ENCODE data around the gene WWOX. TPM values are rescaled to one million over a fixed set of nuclear protein-coding genes. Genes with fewer than 3 reads are reported as not detected.

Gene WWOX
- total and polyA plus RNA-seq, 4 donors: 5.4 to 61.5 (median 18.4) TPM

DNA sequence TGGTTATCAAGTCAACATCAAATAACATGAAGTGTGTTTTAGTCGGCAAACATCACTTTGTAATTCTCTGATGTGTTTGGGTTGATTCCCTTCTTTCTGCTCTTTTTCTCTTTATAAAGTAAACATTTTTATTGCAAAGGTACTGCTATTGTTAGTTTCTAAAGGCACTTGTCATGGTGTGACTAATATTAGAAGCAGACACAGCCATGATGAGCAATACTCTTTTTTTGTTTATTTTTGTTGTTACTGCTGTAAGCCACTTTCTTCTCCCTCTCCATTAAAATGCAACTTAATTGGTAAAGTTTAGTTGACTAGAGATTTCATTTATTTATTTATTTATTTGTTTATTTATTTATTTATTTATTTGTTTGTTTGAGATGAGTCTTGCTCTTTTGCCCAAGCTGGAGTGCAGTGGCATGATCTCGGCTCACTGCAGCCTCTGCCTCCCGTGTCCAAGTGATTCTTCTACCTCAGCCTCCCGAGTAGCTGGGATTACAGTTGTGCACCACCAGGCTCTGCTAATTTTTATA lies 424.7 kb downstream of the WWOX start:
- H3K36me3 ChIP-seq (ENCODE audit: control insufficient read depth in 4 of 4, insufficient read depth in 4 of 4, low read length in 4 of 4): no peaks in the 10 kb centered on the region
- 91 to 94% methylated on average over 4 of the region's 4 CpGs for WGBS, 2 donors
- H3K27ac ChIP-seq (ENCODE audit: low read depth in 1 of 2, low read length in 1 of 2): no peak overlapping the region
- H3K9me3 ChIP-seq (ENCODE audit: control insufficient read depth in 4 of 4, insufficient read depth in 3 of 4, low read length in 3 of 4): no peaks in the 10 kb centered on the region
- no peaks in the 10 kb centered on the region for H3K27me3 ChIP-seq (ENCODE audit: control insufficient read depth in 3 of 3, insufficient read depth in 3 of 3, low read length in 2 of 3)
- H3K4me3 ChIP-seq: no peak overlapping the region
- DNase-seq (no peak), ATAC-seq (ENCODE audit: insufficient read depth, low FRiP score) (no peak)
- no peak overlapping the region for H3K9ac ChIP-seq (ENCODE audit: insufficient read depth in 1 of 2, low read length in 2 of 2)
- TF ChIP-seq CTCF (IDR thresholded peaks at IDR 0.05; ENCODE audit: control extremely low read depth, extremely low read depth): no peak
- peaks cover 0 to 3% (median 2%) of the 10 kb centered on the region in 5 donors for H3K4me1 ChIP-seq (ENCODE audit: control insufficient read depth in 5 of 5, insufficient read depth in 5 of 5, low read length in 5 of 5)

- Histone ChIP-seq H3K9me3 (ENCODE audit: control insufficient read depth in 4 of 4, insufficient read depth in 3 of 4, low read length in 3 of 4) (no peaks in the 10 kb centered on the region), H3K36me3 (ENCODE audit: control insufficient read depth in 4 of 4, insufficient read depth in 4 of 4, low read length in 4 of 4) (no peaks in the 10 kb centered on the region), H3K27ac (ENCODE audit: low read depth in 1 of 2, low read length in 1 of 2) (no peak overlapping the region), H3K9ac (ENCODE audit: insufficient read depth in 1 of 2, low read length in 2 of 2) (no peak overlapping the region), H3K4me1 (ENCODE audit: control insufficient read depth in 5 of 5, insufficient read depth in 5 of 5, low read length in 5 of 5) (peaks cover 0 to 2% (median 0%) of the 10 kb centered on the region in 5 donors), H3K4me3 (no peak overlapping the region), H3K27me3 (ENCODE audit: control insufficient read depth in 3 of 3, insufficient read depth in 3 of 3, low read length in 2 of 3) (no peaks in the 10 kb centered on the region)
- 92 to 94% methylated on average over 5 of the region's 5 CpGs for WGBS, 2 donors
- ATAC-seq (ENCODE audit: insufficient read depth, low FRiP score) (no peak), DNase-seq (no peak)
- no peak for TF ChIP-seq CTCF (IDR thresholded peaks at IDR 0.05; ENCODE audit: control extremely low read depth, extremely low read depth)
These were observed 428.8 kb downstream of the WWOX start for GRCh38 chr16:78528265-78528664.

DNA sequence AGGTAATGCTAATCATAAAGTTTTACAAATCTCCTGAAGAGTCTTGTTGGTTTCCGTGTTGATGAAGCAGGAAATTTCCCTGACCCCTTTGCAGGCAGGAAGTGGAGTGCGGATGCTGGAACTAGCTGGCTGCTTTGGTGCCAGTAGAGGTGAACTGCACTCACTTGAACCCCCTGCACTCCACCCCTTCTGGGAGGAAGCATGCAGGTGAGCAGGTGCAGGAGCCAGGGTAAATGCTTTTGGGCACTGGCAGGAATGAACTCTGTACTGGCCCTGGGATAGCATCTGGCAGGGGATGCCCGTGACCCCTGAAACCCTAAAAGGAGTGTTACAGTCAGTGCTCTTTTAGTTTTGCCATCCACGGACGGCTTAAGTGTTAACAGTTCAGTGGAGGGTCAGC lies 430.4 kb downstream of the WWOX start:
- ATAC-seq (ENCODE audit: insufficient read depth, low FRiP score) (no peak), DNase-seq (no peak)
- Histone ChIP-seq H3K9me3 (ENCODE audit: control insufficient read depth in 4 of 4, insufficient read depth in 3 of 4, low read length in 3 of 4) (no peaks in the 10 kb centered on the region), H3K4me1 (ENCODE audit: control insufficient read depth in 5 of 5, insufficient read depth in 5 of 5, low read length in 5 of 5) (no peaks in the 10 kb centered on the region), H3K36me3 (ENCODE audit: control insufficient read depth in 4 of 4, insufficient read depth in 4 of 4, low read length in 4 of 4) (no peaks in the 10 kb centered on the region), H3K27me3 (ENCODE audit: control insufficient read depth in 3 of 3, insufficient read depth in 3 of 3, low read length in 2 of 3) (no peaks in the 10 kb centered on the region), H3K9ac (ENCODE audit: insufficient read depth in 1 of 2, low read length in 2 of 2) (no peak overlapping the region), H3K4me3 (no peak overlapping the region), H3K27ac (ENCODE audit: low read depth in 1 of 2, low read length in 1 of 2) (no peak overlapping the region)
- WGBS, 2 donors: 89 to 90% methylated on average over 5 of the region's 5 CpGs
- no peak for TF ChIP-seq CTCF (IDR thresholded peaks at IDR 0.05; ENCODE audit: control extremely low read depth, extremely low read depth)

GRCh38 chr16:78530283-78530682 lies 430.8 kb downstream of the WWOX start:
- WGBS, 2 donors: 72 to 73% methylated on average over 4 of the region's 4 CpGs
- DNase-seq: no peak
- Histone ChIP-seq H3K9me3 (ENCODE audit: control insufficient read depth in 4 of 4, insufficient read depth in 3 of 4, low read length in 3 of 4) (no peaks in the 10 kb centered on the region), H3K4me1 (ENCODE audit: control insufficient read depth in 5 of 5, insufficient read depth in 5 of 5, low read length in 5 of 5) (no peaks in the 10 kb centered on the region), H3K27ac (ENCODE audit: low read depth in 1 of 2, low read length in 1 of 2) (no peak overlapping the region), H3K9ac (ENCODE audit: insufficient read depth in 1 of 2, low read length in 2 of 2) (no peak overlapping the region), H3K27me3 (ENCODE audit: control insufficient read depth in 3 of 3, insufficient read depth in 3 of 3, low read length in 2 of 3) (no peaks in the 10 kb centered on the region), H3K4me3 (no peak overlapping the region), H3K36me3 (ENCODE audit: control insufficient read depth in 4 of 4, insufficient read depth in 4 of 4, low read length in 4 of 4) (no peaks in the 10 kb centered on the region)
- no peak for TF ChIP-seq CTCF (IDR thresholded peaks at IDR 0.05; ENCODE audit: control extremely low read depth, extremely low read depth)
- no peak for ATAC-seq (ENCODE audit: insufficient read depth, low FRiP score)
